Stimulated activated CD4-positive, alpha-beta T cell treated with anti-CD3 and anti-CD28 coated beads, TNF-alpha, amount 100 ng/mL, for 48 hours (primary cell): ENCODE measurements around the gene TNFRSF1B.

Source experiments
- DNase-seq, 3 donors: peaks; one replicate each; pipeline ENCODE4 v3.0.0-alpha.2; 2020; ENCODE audit warnings: low read depth in 3 of 3

The TNFRSF1B gene

DNA sequence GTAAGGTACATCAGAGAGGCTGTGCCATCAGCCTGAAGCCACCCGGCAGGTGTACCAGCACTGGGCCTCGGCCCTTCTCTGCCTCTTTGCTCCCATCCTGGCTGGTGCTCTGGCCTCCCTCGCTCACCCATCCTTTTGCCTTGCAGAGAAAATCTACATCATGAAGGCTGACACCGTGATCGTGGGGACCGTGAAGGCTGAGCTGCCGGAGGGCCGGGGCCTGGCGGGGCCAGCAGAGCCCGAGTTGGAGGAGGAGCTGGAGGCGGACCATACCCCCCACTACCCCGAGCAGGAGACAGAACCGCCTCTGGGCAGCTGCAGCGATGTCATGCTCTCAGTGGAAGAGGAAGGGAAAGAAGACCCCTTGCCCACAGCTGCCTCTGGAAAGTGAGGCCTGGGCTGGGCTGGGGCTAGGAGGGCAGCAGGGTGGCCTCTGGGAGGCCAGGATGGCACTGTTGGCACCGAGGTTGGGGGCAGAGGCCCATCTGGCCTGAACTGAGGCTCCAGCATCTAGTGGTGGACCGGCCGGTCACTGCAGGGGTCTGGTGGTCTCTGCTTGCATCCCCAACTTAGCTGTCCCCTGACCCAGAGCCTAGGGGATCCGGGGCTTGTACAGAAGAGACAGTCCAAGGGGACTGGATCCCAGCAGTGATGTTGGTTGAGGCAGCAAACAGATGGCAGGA, 24.5 kb upstream of the TNFRSF1B start:
- no peak for DNase-seq

DNA sequence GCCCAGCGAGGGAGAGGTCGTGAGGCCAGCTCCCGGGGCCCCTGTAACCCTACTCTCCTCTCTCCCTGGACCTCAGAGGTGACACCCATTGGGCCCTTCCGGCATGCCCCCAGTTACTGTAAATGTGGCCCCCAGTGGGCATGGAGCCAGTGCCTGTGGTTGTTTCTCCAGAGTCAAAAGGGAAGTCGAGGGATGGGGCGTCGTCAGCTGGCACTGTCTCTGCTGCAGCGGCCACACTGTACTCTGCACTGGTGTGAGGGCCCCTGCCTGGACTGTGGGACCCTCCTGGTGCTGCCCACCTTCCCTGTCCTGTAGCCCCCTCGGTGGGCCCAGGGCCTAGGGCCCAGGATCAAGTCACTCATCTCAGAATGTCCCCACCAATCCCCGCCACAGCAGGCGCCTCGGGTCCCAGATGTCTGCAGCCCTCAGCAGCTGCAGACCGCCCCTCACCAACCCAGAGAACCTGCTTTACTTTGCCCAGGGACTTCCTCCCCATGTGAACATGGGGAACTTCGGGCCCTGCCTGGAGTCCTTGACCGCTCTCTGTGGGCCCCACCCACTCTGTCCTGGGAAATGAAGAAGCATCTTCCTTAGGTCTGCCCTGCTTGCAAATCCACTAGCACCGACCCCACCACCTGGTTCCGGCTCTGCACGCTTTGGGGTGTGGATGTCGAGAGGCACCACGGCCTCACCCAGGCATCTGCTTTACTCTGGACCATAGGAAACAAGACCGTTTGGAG, 23.7 kb upstream of the TNFRSF1B start:
- no peak for DNase-seq

DNA sequence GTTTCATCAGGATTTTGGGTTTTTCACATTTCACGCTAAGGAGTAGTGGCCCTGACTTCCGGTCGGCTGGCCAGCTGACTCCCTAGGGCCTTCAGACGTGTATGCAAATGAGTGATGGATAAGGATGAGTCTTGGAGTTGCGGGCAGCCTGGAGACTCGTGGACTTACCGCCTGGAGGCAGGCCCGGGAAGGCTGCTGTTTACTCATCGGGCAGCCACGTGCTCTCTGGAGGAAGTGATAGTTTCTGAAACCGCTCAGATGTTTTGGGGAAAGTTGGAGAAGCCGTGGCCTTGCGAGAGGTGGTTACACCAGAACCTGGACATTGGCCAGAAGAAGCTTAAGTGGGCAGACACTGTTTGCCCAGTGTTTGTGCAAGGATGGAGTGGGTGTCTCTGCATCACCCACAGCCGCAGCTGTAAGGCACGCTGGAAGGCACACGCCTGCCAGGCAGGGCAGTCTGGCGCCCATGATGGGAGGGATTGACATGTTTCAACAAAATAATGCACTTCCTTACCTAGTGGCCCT, 23.1 kb upstream of the TNFRSF1B start:
- DNase-seq = no peak

DNA sequence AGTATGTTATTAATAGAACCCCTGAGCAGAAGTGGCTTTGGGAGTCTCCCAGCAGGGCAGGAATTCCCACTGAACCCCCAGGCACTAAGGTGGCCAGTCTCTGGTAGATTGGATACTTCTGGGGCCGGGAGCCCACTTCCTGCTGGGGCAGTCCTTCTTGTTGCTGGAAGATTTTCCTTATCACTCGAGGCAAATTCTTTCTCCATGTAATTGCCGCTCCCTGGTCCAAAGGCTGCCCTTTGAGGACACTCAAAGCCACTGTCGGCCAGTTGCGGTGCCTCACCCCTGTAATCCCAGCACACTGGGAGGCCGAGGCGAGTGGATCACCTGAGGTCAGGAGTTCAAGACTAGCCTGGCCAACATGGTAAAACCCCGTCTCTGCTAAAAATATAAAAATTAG, 22.6 kb upstream of the TNFRSF1B start:
- DNase-seq = no peak

GRCh38 chr1:12144969-12145368, 21.8 kb upstream of the TNFRSF1B start:
- no peak for DNase-seq

GRCh38 chr1:12145616-12146342, 21.0 kb upstream of the TNFRSF1B start:
- no peak for DNase-seq

- DNase-seq = no peak
Measured at GRCh38 chr1:12146343-12147112, 20.3 kb upstream of the TNFRSF1B start.

- no peak for DNase-seq
Measured at GRCh38 chr1:12147201-12147701, 19.5 kb upstream of the TNFRSF1B start.

GRCh38 chr1:12148160-12148957, 18.4 kb upstream of the TNFRSF1B start:
- DNase-seq = no peak

GRCh38 chr1:12148958-12149790, 17.6 kb upstream of the TNFRSF1B start:
- DNase-seq = no peak

DNA sequence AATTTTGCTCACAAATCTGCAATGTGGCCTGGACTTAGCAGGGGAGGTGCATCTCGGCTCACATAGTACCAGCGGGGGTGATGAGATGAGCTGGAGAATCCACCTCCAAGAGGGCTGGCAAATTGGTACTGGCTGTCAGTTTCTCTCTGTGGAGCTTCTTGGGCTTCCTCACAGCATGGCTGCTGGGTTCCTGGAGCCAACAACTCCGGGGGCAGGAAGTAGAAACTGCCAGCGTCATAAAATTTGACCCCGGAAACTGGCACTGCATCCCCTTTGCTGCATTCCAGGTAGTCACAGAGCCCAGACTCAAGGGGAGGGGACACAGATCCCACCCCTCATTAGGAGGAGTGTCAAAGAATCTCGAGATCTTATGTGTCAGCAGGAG, 17.0 kb upstream of the TNFRSF1B start:
- no peak for DNase-seq

GRCh38 chr1:12150456-12151200, 16.2 kb upstream of the TNFRSF1B start:
- DNase-seq = no peak

DNA sequence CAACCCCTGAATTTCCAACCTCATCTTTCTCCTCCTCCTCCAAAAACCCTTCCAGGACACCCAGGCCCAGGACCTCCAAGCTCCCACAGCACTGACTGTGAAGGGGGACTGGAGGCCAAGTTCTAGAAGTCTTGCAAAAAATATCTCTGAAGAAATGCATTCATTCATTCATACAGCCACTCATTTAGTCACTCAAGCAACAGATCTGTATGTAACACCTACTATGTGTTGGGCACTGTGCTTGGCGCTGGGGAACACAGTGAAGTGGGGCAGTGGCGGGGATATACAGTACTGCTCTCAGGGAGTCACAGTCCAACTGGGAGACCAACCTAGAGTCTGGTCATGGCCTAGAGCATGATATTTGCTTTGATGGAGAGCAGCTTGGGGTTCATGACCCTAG, 15.3 kb upstream of the TNFRSF1B start:
- DNase-seq = no peak

GRCh38 chr1:12152113-12152891, 14.5 kb upstream of the TNFRSF1B start:
- DNase-seq = no peak

DNA sequence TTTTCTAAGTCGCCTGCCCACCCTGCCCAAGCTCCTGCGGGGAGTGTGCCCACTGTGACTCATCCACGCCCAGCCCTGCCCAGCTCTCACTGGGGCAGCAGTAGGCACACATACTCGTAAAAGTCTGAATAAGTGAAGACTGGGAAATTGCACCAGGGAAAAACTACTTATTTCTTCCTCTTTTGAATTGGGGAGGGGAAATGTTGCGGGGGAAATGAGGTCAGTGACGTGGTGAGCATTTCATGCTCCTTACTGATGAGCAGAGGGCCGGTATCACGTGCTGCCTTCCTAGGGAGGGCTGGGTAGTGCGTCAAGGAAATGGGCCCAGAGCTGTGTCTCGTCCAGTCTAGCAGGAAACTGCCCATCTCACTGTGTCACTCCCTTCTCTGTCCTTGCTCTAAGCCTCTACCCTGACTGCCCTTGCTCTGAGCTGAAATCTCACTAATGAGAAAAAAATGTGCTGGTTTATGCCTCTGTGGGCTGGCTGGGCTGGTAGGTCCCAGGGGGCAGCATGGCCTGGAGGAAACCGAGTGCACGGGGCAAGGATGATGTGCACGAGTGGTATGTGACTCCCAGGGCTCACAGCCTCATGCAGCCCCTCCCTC, 13.5 kb upstream of the TNFRSF1B start:
- DNase-seq = no peak

- no peak for DNase-seq
Measured at GRCh38 chr1:12155328-12155727, 11.5 kb upstream of the TNFRSF1B start.

DNA sequence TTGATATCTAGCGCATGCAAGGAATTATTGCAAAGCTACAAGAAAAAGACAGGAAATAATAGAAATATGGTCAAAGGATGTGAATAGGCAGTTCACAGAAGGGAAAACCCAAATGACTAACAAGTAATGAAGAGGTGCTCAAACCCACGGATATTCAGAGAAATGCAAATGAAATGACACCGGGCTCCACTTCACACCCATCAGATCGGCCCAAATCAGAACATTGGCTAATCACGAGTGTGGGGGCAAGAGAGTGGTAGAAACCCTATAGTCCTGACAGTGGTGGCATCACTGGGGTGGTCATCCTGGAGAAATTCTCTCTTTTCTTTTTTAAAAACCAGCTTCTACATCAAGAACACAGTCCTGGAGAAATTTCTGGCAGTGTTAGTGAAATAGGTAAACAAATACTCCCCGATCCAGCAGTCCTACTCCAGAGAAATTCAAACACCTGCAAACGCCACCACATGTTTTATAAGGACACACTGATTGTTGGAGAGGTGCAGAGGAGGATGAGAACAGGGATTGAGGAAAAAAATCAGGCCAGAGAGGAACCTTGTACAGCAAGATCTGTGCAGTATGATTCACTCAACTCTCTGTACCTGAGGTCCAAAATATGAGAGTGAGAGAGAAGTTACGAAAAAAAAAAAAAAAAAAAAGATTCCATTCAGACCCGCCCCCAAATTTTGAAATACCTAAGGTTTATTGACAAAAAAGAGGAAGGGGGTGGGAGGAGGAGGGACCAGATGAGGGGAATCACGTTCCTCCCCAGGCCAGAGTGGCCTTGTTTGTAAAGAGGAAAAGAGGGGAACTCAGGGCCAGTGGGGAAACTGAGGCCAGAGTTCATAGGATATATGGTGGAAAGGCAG, 9.2 kb upstream of the TNFRSF1B start:
- DNase-seq = no peak
